ENCODE results near the gene MSI2.

MSI2 gene

DNA sequence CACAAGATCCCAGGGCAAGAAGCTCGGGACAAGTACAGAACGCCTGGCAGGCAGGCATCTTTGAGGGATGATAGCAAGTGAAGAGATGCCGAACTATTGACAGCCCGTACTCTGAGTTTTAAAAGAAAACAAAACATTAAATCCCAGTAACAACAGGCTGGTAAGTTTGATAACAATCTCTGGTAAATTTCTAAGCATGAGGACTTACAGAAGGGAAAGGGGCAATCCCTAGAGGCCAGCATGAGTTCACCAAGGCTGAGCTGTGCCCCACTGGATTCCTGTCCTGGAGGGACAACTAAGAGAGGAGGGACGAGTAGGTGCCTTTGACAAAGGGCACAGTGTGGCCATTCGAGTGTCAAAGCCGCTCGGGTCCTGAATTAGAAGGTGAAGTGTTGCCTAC is 462.6 kb downstream of the MSI2 start:
- in situ Hi-C loops (cut with MboI; ENCODE audit: low sequenced_read_pairs) = no loop called here

- in situ Hi-C loops (cut with MboI; ENCODE audit: low sequenced_read_pairs) = no loop called here
Measured at GRCh38 chr17:57720386-57721035, 464.2 kb downstream of the MSI2 start.

DNA sequence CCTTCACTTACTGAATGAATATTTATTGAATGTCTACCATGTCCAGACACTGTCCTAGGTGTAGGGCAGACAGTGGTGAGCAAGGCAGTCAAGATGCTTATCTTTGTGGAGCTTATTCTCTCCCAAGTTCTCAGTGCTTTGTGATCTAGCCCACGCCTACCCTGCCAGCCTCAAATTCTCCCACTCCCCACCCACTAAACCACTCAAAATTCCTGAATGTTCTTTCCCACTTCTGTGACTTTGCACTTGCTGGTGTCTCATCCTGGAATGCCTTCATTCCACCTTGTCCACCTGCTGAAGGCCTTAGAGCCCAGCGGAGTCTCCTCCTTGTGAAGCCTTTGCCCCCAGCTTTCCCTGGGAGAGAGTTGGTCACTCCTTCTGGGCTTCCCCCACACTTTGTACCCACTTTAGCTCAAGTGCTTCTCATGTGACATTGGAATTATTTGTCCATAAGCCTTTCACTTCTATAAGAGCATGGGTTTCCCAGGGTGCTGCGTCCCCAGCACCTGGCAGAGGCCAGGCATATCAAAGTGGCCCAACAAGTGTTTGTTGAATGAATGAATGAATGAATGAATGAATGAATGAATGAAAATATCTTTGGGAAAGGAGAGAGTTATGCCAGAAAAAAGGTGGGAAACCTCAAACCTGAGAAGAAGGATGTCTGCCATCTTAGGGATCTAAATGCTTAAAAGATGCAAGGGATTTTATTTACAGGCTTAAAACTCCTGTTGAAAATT is 465.8 kb downstream of the MSI2 start:
- in situ Hi-C loops (cut with MboI; ENCODE audit: low sequenced_read_pairs) = no loop called here

DNA sequence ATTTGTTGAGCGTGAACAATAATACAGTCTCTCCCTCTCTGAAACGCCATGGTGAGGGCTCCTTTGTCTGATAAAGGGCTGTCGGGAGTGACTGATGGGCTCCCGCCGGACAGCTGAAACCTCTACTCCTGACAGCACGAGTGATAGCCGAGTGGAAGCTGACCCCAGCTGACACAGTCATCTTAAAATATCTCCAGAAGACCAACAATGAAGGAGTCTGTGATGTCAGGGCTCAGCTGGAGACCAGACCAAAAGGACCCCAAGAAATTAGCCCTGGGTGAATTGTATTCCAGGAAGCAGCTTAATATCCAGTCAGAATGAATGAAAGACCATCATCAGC is 466.4 kb downstream of the MSI2 start:
- in situ Hi-C loops (cut with MboI; ENCODE audit: low sequenced_read_pairs) = no loop called here

DNA sequence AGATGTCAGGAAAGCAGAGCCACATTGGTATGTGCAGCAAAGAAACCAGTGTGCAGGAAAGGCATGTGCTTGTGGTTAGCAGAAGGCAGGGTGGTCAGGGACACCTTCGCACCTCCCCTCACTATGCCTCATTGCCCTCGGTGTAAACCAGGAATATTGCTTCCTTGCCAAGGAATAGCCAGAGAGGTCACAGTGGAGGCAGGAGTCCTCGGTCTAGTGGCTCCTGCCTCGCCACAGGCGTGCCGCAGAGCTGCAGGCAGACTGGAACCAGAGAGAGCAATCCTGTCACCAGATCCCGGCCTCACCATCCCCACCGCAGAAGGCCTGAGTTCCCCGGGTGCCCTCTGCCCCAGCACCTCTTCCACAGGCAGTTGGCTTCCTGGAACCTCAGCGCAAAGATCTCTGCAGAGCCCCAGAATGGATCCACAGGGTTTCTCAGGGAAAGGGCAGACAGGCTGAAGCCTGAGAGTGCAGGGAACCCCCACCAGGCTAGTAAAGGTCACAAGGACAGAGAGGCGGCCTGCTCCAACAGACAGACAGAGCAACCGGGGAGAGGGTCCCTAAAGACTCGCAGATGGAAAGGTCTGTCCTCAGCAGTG is 467.2 kb downstream of the MSI2 start:
- in situ Hi-C loops (cut with MboI; ENCODE audit: low sequenced_read_pairs) = no loop called here

DNA sequence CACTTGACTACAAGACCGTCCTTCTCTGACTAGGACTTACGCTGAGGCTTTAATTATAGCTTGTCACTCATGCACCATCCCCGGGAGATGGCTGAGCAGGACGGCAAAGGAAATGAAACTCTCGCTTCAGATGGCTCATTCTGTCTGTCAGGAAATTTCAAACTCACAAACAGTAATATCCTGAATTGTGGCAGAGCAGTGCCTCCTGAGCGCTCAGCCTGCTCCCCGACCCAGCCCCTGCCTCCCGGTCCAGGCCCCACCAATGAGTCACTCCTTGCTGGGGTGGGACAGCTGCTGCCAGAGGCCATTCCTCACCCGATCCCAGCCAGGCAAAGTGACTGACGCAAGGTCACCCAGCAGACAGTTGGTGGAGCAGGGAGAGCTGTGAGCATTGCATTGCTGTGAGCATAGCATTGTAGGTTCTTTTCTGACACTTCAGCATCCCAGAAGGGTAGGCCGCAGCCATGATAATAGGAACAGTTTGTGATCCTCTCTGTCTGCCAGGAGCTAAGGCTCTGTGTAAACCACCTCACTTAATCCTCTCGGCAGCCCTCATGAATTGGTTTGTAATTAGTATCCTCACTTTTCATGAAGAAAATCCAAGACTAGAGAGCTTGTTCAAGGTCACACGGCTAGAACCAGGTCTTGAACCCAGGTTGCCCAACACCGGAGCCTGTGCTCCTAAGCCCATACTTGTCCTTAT is 467.9 kb downstream of the MSI2 start:
- in situ Hi-C loops (cut with MboI; ENCODE audit: low sequenced_read_pairs) = no loop called here

DNA sequence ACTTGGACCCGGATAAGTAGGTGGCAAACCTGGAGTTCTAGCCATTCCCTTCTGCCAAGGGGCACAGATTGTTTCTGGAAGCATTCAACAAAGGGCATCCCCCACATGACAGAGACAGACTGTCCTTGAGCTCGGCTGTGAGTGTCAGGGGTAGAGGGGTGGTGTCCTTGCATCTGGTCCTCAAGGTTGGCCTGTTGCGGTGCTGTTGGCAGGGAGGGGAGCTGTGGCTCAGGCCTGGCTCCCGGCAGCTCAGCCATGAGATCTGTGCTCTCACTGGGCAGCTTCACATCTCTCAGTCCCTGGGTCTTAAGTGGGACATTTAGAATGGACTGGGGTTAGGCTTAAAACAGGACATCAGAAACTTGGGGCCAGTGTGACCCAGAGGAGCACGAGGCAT is 468.4 kb downstream of the MSI2 start:
- in situ Hi-C loops (cut with MboI; ENCODE audit: low sequenced_read_pairs) = loop anchor here (25.0 kb wide), 1 partner anchor 487 kb away; no protein-coding TSS in a partner anchor

- in situ Hi-C loops (cut with MboI; ENCODE audit: low sequenced_read_pairs) = loop anchor here (25.0 kb wide), 1 partner anchor 489 kb away; no protein-coding TSS in a partner anchor
Measured at GRCh38 chr17:57726213-57726790, 470.0 kb downstream of the MSI2 start.

GRCh38 chr17:57726838-57727237 is 470.5 kb downstream of the MSI2 start:
- in situ Hi-C loops (cut with MboI; ENCODE audit: low sequenced_read_pairs) = loop anchor here (25.0 kb wide), 1 partner anchor 490 kb away; no protein-coding TSS in a partner anchor

GRCh38 chr17:57727630-57728175 is 471.4 kb downstream of the MSI2 start:
- in situ Hi-C loops (cut with MboI; ENCODE audit: low sequenced_read_pairs) = loop anchor here (25.0 kb wide), 1 partner anchor 490 kb away; no protein-coding TSS in a partner anchor

GRCh38 chr17:57730026-57730701 is 473.8 kb downstream of the MSI2 start:
- in situ Hi-C loops (cut with MboI; ENCODE audit: low sequenced_read_pairs) = loop anchor here (25.0 kb wide), 1 partner anchor 493 kb away; no protein-coding TSS in a partner anchor

DNA sequence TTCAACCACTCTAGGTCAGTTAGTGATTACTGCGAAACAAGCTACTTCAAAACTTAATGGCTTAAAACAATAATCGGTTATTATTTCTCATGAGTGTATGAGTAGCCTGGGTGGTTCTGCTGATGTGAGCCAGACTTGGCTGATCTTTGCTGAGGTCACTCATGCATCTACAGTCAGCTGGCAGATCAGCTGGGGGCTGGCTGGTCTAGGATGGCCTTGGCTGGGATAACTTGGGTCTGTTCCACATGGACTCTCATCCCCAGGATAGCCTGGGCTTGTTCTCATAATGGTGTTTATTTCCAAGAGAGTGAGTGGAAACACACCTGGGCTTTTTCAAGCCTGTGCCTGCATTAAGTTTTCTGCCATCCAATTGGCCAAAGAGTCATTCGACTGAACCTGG is 475.7 kb downstream of the MSI2 start:
- in situ Hi-C loops (cut with MboI; ENCODE audit: low sequenced_read_pairs) = loop anchor here (25.0 kb wide), 1 partner anchor 495 kb away; no protein-coding TSS in a partner anchor

GRCh38 chr17:57733085-57733484 is 476.8 kb downstream of the MSI2 start:
- in situ Hi-C loops (cut with MboI; ENCODE audit: low sequenced_read_pairs) = loop anchor here (25.0 kb wide), 1 partner anchor 496 kb away; no protein-coding TSS in a partner anchor
